ENCODE measurements around the gene ZNF24. TPM values are rescaled to one million over a fixed set of nuclear protein-coding genes. Genes with fewer than 3 reads are reported as not detected.

Gene ZNF24
- total RNA-seq, 1 donor from 2014 or later: 50.7 TPM

DNA sequence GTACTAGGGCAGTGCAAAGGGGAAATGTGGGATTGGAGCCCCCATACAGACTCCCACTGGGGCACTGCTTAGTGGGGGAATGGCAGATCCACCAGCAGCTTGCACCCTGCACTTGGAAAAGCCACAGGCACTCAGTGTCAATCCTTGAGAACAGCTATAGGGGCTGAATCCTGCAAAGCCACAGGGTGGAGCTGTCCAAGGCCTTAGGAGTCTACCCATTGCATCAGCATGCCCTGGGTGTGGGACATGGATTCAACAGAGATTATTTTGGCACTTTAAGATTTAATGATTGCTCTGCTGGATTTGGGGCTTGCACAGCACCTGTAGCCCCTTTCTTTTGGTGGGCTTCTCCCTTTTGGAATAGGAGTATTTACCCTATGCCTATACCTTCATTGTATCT is 8.6 kb upstream of the ZNF24 start:
- no peak for DNase-seq

DNA sequence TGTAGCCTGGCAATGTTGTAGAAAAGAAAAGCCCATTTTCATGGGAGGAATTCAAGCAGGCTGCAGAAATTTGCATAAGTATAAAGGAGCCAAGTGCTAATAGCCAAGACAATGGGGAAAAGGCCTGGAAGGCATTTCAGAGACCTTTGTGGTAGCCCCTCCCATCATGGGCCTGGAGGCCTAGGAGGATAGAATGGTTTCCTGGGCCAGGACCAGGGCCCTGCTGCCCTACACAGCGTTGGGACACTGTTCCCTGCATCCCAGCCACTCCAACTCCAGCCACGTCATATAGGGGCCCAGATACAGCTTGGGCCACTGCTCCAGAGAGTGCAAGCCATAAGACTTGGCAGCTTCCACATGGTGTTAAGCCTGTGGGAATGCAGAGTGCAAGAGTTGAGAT is 8.1 kb upstream of the ZNF24 start:
- no peak for DNase-seq

DNA sequence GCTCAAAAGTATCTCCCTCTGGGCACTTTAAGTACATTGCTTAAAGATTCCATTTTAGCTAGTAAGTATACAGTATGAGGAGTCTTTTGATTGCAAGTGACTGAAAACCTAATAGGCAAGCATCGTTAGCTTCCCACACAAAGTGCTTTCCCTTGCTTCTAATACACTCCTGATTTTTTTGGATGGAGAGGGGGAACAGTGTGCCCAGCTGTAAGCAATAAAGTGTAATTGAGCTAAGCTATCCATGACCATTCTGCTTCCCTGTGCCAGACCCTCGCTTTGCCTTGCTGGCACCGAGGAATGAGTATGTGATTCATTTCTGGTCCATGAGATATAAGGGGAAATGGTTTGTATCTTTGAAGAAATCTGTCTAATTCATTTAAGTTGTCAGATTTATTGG is 3.8 kb upstream of the ZNF24 start:
- no peak for DNase-seq

DNA sequence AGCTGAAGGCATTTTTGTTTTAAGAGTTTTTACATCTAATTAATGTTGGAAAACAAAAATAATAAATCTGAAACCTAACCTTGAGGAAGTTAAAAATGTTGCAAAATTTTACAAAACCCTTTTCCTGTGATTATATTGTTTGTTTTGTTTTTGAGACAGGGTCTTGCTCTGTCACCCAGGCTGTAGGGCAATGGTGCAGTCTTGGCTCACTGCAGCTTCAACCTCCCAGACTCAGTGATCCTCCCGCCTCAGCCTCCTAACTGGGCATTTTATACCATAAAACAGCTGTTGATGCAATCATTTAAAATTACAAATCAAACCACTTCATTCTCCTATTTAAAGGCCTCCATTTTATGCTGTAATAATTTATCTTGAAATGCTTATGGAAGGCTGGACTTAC is 1.7 kb upstream of the ZNF24 start:
- no peak for DNase-seq

DNA sequence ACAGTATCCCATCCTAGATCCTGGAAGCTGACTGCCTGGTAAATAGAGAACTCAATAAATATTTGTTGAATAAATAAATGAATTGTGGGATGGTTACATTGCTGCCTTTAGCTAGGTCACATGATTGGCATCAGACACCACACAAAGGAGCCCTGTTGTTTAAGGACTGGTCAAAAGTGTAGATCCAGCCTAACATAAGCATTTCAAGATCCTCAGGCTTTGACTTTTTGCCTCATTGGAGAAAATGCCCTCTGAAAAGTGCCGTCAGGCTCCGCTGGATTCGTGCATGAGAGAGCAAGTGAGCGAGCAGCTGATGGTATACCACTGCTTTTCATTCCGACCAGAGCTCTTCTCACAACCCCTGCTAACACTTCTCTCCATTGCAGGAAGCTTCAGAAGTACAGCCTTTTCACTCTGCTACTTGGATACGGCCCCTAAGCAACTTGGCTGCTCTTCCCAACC is 1.3 kb upstream of the ZNF24 start:
- DNase-seq: no peak

DNA sequence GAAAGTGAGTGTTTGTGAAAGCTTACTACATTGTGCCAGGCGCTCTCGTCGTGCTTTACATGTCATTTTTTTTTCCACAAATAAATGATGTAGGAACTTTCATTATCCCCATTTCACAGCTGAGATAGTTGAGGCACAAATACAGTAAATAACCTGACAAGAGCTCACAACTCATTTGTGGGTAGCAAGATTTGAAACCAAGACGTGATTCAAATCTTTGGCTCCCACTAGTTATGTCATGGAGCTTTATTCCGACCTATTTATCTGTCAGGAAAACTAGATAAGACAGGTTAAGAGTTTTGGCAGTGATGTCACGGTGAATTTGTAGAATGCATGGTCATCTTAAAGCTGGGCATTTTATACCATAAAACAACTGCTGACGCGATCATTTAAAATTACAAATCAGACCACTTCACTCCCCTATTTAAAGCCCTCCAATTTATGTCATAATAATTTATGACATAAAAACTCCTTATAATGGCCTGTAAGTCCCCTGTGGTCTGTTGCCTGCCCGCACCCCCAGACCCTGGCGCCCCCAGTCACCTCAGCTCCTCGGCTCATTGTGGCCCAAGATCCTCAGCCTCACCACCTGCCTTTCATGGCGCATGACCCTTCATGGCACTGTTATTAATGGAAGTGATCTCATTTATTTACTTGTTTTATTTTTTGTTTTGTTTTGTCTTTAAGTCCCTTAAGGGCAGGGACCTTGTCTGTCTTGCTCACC is 678 bp upstream of the ZNF24 start:
- no peak for DNase-seq

DNA sequence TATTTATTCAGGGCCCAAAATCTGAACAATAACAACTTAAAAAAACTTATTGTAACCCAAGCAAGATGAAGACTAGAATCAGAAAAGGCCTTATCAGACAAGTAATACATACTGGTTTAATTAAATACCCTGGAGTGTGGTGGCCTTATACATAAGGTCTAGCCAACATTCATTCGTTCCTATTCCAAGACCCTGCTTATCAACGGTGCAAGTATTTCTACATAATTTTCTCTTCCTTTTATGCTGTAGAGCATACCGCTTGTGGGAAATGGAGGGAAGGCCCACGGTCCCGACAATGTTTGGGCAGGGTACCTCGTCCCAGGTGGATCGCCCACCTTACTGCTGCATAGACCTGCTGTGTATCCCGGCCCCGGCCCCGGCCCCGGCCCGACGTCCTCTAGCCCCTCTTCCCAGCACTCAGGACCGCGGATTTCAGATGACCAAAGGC is 708 bp downstream of the ZNF24 start:
- no peak for DNase-seq

DNA sequence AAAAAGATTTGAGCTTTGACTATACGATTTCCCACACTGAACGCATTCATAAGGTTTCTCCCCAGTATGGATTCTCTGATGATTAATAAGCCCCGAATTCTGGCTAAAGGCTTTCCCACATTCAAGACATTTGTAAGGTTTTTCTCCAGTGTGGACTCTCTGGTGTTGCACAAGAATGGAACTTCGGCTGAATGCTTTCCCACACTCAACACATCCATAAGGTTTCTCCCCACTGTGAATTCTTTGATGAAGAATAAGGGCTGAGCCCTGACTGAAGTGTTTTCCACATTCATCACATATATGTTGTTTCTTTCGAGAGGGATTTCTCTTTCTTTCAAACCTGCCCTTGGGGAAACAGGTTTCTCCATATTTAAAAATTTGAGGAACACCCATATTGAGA is 6.9 kb downstream of the ZNF24 start:
- DNase-seq: no peak

DNA sequence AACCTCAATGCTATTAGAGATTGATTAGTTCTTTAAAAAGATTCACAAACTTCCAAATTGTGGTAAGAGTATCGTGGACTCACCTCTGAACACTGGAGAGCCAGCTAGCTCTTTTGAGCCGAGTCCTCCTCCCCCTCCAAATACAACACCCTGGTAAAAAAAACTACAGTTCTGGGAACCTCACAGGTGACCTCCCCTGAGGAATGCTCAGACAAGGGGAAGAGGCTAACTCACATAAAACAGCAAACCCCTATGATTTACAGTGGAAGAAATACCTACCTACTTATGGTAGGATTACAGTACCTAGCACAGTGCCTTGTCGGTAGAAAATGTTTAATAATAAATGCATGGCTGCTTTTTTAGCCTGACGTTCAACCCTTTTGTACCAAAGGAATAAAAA is 8.4 kb downstream of the ZNF24 start:
- DNase-seq: no peak

DNA sequence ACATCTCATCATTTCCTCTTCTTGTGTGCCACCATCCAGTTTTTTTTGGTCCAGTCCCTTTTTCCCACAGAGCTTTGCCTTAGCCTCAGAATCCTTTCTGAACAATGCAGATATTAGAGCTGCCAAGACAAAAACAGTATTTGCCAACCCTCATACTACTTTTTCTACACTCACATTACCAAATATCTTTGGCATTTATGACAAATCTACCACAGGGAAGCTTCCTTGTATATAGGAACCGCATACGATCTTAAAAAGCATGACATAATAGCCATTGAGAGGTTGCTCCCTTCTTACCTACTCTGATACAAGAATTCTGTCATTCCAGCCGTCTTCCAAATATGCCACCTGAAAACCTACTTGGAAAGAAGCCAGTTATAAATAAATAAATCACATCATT is 9.4 kb downstream of the ZNF24 start:
- no peak for DNase-seq

DNA sequence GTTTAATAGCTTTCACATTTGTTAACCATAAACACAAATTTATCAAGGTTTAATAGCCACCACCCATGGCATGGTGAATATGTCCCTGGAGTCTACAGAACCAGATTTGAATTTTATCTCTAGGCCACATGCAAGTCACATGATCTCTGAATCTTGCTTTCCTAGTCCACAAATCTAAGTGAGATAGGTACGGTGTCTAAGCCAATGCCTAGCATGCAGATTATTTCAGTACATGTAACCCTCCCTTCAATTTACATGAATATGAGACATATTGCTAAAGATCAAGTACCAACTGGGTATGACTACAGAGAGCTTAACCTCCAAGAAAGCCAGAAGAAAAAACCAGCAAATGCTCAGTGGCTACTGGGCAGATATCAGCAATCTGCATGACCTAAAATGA is 10.0 kb downstream of the ZNF24 start:
- DNase-seq: no peak

DNA sequence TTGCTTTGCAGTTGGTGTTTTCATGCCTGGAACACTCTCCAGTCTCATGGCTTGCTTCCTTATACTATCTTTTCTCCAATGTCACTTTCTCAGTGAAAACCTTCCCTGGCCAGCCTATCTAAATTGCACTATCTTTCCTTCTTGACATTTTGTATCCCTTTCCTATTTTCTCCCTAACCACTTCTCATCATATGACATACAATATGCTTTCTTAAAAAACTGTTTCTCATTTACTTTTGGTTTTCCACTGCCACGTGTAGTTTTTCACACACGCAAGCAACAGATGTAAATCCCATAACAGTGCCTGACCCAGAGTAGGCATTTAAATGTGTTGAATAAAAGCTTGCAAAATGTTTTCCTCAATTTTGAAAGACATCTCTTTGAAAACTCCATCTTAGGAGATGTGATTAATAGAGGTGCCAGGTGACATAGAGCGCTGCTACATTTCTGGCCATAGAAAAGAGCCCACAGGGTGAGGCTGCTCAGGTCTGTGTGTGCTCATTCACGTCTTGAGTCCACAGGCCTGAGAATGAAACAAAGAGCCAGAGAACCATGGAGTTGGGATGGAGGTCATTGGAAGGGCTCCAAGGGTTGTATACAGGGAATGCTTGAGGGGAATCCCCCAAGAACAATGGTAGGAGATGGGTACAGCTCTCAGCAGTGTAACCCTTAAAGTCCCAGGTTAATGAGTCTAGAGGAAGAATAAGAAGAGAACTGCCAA is 12.7 kb downstream of the ZNF24 start:
- DNase-seq: peak; percentile 67

DNA sequence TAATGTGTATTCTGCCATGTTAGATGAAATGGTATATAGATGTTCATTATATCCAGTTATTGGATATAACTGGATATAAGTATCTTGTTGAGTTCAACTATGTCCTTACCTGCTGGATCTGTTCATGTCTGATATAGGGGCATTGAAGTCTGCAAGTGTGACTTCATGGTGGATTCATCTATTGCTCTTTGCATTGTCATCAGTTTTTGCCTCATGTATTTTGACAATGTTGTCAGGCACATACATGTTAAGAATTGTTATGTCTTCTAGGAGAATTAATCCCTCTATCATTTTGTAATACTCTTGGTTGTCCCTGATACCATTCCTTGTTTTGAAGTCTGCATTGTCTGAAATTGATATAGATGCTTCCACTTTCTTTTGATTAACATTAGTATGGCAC is 15.4 kb downstream of the ZNF24 start:
- no peak for DNase-seq

DNA sequence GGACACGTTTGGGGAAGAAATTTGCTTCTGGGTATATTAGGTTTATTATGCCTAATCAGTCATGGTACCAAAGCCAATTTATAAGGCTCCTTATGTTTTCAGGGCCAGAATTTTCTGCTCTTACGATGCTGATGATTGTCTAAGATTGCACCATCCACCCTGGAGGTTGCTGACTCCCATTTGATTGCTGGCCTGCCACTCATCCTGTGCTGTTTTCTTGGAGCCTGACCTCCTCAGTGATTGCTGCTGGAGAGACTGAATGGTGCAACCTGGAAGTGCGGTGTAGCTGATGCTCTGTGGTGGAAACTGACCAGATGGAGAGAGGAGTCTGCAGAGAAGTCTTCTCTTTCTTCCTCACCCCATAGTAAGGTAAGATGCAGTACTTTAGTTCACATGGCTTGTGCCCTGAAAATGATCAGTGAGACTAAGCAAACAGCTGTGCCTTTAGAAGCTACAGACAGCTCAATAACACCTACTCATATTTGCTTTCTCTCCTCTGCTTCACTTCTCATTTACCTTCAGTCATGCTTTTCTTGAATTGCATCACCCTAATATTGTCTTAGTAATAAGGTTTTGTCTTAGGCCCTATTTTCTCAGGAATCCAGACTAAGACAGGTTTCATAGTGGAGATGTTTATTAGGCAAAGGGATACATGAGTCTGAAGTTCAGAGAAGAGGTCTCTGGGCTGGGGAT is 17.4 kb downstream of the ZNF24 start:
- DNase-seq: no peak

DNA sequence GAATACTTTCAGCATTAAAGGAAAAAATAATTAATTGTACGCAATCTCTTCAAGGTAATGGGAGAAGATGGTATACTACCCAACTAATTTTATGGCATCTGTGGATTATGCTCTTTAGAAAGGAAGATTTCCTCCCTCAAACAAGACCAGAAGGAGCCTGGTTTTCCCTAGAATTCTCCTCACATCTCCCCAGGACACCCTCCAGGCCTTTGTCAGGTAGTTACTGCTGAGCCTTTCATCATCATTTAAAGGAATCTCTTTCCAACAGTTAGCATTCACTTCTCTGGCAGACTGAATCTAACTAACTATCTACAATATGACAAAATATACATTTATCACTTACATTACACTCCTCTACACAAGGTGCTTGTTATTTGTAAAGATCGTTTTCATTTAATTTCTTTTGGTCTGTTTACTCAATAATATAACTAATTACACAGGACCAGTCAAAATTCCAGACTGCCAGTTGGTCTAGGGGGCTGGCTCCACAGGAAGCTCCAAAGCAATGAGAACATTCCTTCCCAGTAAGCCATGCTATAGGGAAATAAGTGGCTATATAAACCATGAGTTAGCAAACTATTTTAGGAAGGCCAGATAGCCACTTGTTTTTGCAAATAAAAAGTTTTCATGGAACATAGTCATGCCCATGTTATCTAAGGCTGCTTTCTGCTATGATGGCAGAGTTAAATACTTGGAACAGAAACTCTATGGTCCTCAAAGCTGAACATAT is 19.1 kb downstream of the ZNF24 start:
- peak; percentile 33 for DNase-seq

DNA sequence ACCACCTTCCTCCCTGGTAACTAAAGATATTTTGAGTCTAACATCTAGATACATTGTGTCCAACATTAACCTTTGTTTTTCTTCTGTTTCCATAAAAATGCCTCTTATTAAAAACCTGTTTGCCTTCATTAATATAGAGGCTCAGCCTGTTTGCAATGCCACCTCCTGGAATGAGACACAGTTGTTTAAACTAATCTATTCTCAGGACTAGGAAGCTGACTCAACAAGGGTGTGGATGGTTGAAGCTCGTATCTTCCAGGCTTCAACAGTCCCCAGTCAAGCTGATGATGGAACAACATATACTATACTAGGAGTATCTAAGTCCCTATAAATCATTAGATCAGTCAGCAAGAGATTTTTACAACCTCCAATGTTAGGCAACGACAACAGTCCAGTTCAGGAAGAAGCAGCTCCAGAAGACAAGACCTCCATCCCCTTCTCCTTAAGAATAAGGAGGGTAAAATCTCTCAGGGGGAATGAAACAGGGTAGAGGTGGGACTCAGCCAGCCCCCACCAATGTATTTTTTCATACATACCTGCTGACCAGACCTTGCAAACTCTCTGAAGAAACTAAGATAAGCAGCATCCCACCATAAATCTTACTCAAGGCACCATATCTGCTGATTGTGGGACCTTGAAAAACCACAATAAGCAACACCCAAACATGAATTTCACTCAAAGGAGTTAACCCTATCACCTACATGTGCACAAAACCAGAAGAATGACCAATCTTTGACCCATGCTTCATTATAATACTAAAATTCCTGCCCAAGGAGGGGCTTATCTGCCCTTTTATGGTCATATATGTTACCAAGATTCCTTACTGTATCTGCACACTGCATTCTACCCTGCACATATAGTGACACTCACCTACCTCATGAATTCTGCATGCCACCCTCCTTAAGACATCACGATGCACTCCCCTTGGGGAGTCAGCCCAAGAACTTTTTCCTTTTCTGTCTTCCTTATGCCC is 21.4 kb downstream of the ZNF24 start:
- peak; percentile 35 for DNase-seq

DNA sequence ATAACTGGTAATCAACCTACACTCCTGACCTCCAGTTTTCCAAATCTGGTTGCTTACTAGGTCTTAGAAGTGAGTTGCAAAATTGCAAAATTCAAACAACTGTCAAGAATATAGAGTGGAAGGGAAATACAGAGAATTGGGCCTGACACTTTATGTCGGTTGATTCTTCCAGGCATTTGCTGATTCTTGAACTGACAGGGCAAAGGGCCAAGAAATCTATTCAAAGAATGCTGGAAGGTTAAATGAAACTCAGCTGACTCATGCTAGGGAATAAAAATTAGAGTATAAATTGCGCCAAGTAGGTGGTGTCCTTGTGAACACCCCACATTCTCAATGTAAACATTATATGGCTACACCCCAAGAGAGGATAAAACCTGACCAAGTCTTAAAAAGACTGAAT is 32.7 kb downstream of the ZNF24 start:
- peak; percentile 19 for DNase-seq

DNA sequence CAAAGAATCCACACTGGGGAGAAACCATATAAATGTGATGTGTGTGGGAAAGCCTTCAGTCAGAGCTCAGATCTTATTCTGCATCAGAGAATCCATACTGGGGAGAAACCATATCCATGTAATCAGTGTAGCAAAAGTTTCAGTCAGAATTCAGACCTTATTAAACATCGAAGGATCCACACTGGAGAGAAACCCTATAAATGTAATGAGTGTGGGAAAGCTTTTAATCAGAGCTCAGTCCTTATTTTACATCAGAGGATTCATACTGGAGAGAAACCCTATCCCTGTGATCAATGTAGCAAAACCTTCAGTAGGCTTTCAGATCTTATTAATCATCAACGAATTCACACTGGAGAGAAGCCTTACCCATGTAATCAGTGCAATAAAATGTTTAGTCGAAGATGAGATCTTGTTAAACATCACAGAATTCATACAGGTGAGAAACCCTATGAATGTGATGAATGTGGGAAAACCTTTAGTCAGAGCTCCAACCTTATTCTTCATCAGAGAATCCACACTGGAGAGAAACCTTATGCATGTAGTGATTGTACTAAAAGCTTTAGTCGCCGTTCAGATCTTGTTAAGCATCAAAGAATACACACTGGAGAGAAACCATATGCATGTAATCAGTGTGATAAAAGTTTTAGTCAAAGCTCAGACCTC is 37.5 kb downstream of the ZNF24 start:
- no peak for DNase-seq

DNA sequence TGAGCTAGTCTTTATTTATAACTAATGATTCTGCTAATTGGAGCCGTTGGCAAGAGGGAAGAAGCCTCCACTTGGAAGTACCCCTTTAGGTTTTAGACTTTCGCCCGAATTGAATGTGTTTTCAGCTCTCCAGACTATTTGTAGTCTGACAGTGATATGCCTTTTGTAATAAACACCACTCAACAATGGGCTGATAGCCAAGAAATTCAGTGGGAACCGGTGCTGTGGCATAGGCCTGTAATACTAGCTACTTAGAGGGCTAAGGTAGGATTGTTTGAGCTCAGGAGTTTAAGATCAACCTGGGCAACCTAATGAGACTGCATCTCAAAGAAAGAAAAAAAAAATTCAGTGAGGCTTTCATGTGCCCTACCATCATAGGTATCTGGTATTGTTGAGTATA is 40.6 kb downstream of the ZNF24 start:
- no peak for DNase-seq

DNA sequence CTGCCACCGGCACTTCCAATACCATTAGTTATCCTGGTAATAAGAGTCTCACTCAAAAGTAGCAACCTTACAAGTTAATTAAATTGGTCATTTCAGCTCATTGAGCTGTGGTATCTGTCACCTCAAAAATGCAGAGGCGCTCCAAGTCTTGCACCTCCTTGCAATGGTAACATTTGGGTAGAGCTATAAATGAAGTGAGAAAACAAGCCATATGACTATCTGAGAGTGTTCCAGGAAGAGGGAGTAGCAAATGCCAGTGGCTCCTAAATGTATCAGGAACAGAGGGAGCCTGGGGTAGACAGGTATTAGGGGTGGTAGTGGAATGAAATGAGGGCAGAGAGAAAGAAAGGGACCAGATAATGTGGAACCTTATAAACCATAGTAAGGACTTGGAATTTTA is 48.2 kb downstream of the ZNF24 start:
- no peak for DNase-seq

DNA sequence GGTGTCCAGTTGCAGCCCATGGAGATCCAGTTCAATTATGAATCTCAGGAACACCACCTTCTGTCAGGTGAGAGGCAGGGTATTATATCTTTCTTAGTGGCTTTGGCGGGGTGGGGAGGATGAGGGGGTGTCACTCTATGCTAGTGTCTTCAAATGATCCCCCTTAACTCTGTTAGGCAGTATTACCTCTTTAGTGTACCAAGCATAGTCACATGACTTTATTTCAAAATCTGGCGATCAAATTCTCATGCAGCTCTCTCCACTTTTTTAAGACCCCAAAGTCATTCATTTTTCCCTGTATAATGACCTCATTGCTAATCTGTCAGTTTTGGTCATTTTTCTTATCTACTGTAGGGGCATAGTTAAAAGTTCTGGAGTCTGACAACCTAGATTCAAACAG is 53.1 kb downstream of the ZNF24 start:
- no peak for DNase-seq
